Measurements from ENCODE around the gene OPRD1.

OPRD1 gene

DNA sequence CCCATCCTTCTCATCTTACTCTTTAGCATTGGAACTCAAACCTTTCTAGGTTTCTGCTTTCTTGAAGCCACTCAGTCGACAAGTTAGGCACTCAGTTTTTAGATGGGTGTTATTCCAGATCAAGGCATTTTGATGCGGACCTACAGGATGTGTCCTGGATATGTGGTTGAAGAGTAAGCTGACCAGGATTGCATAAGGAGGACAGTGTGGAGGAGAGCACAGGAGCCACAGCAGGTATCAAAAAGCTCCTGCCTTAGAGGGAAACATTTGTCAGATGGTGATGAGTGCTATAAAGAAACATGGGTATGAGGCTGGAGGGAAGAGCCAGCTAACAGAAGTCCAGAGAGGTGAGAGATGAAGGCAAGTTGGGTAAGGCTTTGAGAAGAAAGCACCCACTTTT lies 33.9 kb upstream of the OPRD1 start:
- DNase-seq (ENCODE audit: low read depth) = no peak
- TF ChIP-seq, protein P1, sequence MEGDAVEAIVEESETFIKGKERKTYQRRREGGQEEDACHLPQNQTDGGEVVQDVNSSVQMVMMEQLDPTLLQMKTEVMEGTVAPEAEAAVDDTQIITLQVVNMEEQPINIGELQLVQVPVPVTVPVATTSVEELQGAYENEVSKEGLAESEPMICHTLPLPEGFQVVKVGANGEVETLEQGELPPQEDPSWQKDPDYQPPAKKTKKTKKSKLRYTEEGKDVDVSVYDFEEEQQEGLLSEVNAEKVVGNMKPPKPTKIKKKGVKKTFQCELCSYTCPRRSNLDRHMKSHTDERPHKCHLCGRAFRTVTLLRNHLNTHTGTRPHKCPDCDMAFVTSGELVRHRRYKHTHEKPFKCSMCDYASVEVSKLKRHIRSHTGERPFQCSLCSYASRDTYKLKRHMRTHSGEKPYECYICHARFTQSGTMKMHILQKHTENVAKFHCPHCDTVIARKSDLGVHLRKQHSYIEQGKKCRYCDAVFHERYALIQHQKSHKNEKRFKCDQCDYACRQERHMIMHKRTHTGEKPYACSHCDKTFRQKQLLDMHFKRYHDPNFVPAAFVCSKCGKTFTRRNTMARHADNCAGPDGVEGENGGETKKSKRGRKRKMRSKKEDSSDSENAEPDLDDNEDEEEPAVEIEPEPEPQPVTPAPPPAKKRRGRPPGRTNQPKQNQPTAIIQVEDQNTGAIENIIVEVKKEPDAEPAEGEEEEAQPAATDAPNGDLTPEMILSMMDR (conservative IDR thresholded peaks at IDR 0.05; ENCODE audit: low read depth, low read length) = no peak
- no peak overlapping the region for H3K4me3 ChIP-seq (ENCODE audit: low read length)

DNA sequence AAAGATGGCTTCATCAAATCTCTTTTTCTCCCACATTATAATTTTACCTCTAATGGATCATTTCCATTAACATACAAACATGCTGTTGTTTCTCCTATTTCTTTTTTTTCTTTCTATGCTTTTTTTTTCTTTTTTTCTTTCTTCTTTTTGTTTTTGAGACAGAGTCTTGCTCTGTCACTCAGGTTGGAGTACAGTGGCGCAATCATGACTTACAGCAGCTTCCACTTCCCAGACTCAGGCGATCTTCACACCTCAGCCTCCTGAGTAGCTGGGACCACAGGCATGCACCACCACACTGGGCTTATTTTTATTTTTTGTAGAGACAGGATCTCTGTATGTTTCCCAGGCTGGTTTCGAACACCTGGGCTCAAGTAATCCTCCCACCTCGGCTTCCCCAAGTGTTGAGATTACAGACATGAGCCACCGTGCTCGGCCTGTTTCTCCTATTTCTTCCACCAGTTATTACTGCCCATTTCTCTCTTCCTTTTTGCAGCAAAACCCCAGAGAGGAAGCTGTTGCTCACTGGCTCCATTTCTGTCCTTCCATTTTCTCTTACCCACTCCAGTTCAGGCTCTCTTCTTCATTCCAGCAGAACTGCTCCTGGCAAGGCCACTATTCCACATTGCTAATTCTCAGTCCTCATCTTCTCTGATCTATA lies 32.1 kb upstream of the OPRD1 start:
- TF ChIP-seq, protein P1 (conservative IDR thresholded peaks at IDR 0.05; ENCODE audit: low read depth, low read length) = no peak
- H3K4me3 ChIP-seq (ENCODE audit: low read length) = no peak overlapping the region
- no peak for DNase-seq (ENCODE audit: low read depth)

DNA sequence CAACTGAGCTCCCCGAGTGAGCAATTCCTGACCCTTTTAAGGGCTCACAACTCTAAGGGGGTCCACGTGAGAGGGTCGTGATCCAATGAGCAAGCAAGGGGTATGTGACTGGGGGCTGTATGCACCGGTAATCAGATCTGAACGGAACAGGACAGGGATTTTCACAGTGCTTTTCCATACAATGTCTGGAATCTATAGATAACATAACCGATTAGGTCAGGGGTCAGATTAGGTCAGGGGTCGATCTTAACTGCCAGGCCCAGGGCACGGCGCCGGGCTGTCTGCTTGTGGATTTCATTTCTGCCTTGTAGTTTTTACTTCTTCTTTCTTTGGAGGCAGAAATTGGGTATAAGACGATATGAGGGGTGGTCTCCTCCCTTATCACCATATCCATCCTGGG lies 30.7 kb upstream of the OPRD1 start:
- no peak overlapping the region for H3K4me3 ChIP-seq (ENCODE audit: low read length)
- DNase-seq (ENCODE audit: low read depth) = no peak
- TF ChIP-seq, protein P1 (conservative IDR thresholded peaks at IDR 0.05; ENCODE audit: low read depth, low read length) = no peak

DNA sequence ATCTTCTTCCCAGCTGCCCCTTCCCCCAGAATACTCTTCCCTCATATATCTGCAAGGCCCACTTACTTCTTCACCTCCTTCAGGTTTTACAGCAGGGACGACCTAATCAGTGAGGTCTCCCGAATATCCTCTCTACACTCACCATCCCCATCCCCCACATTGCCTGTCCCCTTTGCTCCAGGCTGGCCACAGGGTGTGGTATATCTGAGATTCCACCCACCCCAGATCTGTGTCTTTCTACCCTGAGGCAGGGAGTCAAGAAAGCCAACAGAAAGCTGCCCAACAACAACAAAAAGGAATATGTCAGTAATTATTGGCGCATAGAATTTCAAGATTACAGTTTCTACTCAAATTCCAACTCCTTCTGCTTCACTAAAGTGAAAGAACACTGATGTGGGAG lies 30.0 kb upstream of the OPRD1 start:
- no peak for DNase-seq (ENCODE audit: low read depth)
- TF ChIP-seq, protein P1 (conservative IDR thresholded peaks at IDR 0.05; ENCODE audit: low read depth, low read length) = no peak
- H3K4me3 ChIP-seq (ENCODE audit: low read length) = no peak overlapping the region

DNA sequence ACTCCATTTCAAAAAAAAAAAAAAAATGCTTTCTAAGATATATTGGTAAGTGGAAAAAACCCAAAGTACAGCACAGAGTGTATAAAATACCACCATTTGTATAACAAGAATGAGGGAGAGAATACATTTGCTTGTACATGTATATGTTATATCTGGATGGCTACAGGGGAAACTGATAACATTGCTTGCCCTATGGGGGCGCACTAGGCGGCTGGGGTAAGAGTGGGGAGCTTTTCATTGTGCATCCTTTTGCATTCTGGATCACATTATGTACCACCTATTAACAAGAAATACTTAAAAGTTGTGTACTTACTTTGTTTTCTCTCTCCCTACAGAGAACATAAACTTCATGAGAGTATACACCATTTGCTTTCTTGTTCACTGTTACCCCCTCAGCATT lies 28.6 kb upstream of the OPRD1 start:
- DNase-seq (ENCODE audit: low read depth) = no peak
- TF ChIP-seq, protein P1 (conservative IDR thresholded peaks at IDR 0.05; ENCODE audit: low read depth, low read length) = no peak
- H3K4me3 ChIP-seq (ENCODE audit: low read length) = no peak overlapping the region

DNA sequence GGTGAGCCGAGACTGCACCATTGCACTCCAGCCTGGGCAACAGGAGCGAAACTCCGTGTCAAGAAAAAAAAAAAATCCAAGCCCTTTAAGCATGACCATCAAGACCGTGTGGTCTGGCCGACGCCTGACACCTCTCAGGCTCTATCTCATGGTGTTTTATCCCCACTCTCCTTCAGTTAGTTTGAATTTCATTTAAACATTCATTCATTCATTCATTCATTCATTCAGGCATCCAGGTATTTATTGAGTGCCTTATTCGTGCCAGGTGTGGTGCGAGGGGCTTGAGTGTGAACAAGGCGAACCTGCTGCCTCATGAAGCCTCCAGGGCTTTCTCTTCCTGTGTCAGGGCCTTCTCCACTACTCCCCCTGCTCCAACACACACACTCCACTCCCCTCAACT lies 22.6 kb upstream of the OPRD1 start:
- DNase-seq (ENCODE audit: low read depth) = no peak
- no peak overlapping the region for H3K4me3 ChIP-seq (ENCODE audit: low read length)
- TF ChIP-seq, protein P1 (conservative IDR thresholded peaks at IDR 0.05; ENCODE audit: low read depth, low read length) = no peak

DNA sequence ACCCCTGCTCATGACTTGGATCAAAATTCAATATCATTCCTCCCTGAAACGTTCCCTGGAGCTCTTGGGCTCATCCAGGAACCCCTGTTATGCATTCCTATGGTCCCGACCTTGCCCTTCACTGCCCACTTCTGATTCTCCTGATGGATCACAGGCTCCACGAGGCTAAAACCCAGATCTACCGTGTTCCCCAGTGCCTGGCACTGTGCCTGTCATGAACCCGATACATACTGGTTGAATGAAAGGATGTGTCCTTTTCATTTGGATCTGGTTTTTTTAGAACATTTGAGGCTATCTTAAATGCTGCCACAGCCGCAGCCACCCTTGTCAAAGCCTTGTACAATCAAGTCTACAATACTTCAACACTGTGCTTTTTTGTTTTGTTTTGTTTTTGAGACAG lies 22.2 kb upstream of the OPRD1 start:
- H3K4me3 ChIP-seq (ENCODE audit: low read length) = no peak overlapping the region
- TF ChIP-seq, protein P1 (conservative IDR thresholded peaks at IDR 0.05; ENCODE audit: low read depth, low read length) = no peak
- DNase-seq (ENCODE audit: low read depth) = no peak

All from retinal pigment epithelial cell (primary cell).